IMR-90 (cell line): ENCODE data around the gene UBP1. TPM values are rescaled to one million over a fixed set of nuclear protein-coding genes. Genes with fewer than 3 reads are reported as not detected.
A peak's percentile ranks its signal among the peaks of the same experiment; 100 is the strongest.

ENCODE experiments used
- ATAC-seq: fragments of 200-7000 bp; cut with Tn5 transposase; 2 replicates; pipeline ENCODE4 v1.9.1; 2020; ENCODE audit warnings: low read depth, mild to moderate bottlenecking, moderate library complexity
- BruUV-seq: library from RNA; stranded (reverse); fragments of 400-500 nt; replicated peaks from 2 replicates; lab custom pipeline; 2021; lab: Mats Ljungman, UMichigan
- CTCF ChIA-PET: fragments of 300-600 bp; formaldehyde crosslinking; extraction: SDS; loops from one replicate; lab custom pipeline; 2021; ENCODE audit warnings: antibody characterized with exemption; lab: Yijun Ruan, JAX
- POLR2A ChIA-PET: fragments of 300-600 bp; sonication (Branson Sonifier 250); formaldehyde crosslinking; loops from one replicate; lab custom pipeline; 2022; ENCODE audit warnings: antibody characterized with exemption; ENCODE audit not compliant: unreplicated experiment; lab: Charles Lee
- DNase-seq: peaks from one replicate; pipeline ENCODE4 v3.0.0; 2013
- H2AFZ ChIP-seq: replicated peaks from 2 replicates; pipeline ENCODE3; 2013; ENCODE audit warnings: low read length, mild to moderate bottlenecking; ENCODE audit not compliant: poor library complexity
- H2AK5ac ChIP-seq: 2 replicates; pipeline ENCODE4 v1.6.1; 2013; ENCODE audit warnings: low read depth, low read length, inconsistent platforms
- H2AK9ac ChIP-seq: replicated peaks from 2 replicates; pipeline ENCODE3; 2013; ENCODE audit warnings: mild to moderate bottlenecking, low read depth, low read length, moderate library complexity; ENCODE audit not compliant: poor library complexity
- H2BK120ac ChIP-seq: 2 replicates; pipeline ENCODE4 v1.6.1; 2013; ENCODE audit warnings: low read depth, low read length, inconsistent platforms
- H2BK15ac ChIP-seq: 3 replicates; pipeline ENCODE4 v1.6.1; 2013; ENCODE audit warnings: low read depth, low read length, inconsistent platforms
- H2BK20ac ChIP-seq: 2 replicates; pipeline ENCODE4 v1.6.1; 2013; ENCODE audit warnings: low read depth, mild to moderate bottlenecking, inconsistent platforms, low read length, moderate library complexity
- H2BK5ac ChIP-seq: 2 replicates; pipeline ENCODE4 v1.6.1; 2013; ENCODE audit warnings: mild to moderate bottlenecking, low read depth, low read length, inconsistent platforms; ENCODE audit not compliant: poor library complexity, severe bottlenecking
- H3K14ac ChIP-seq: replicated peaks from 2 replicates; pipeline ENCODE4 v1.6.1; 2013; ENCODE audit warnings: low read depth, low read length, inconsistent platforms
- H3K18ac ChIP-seq: 2 replicates; pipeline ENCODE4 v1.6.1; 2013; ENCODE audit warnings: low read depth, low read length, control low read depth
- H3K23ac ChIP-seq: 2 replicates; pipeline ENCODE4 v1.6.1; 2013; ENCODE audit warnings: low read depth, low read length, inconsistent platforms
- H3K27ac ChIP-seq: 2 replicates; pipeline ENCODE4 v1.5.1; 2013; ENCODE audit warnings: mild to moderate bottlenecking, control low read depth, low read length; ENCODE audit not compliant: insufficient read depth
- H3K27me3 ChIP-seq: 2 replicates; pipeline ENCODE4 v1.6.1; 2013; ENCODE audit warnings: low read length; ENCODE audit not compliant: control insufficient read depth, insufficient read depth
- H3K36me3 ChIP-seq: 2 replicates; pipeline ENCODE4 v1.6.1; 2013; ENCODE audit warnings: low read length, mixed read lengths; ENCODE audit not compliant: control insufficient read depth, insufficient read depth
- H3K4ac ChIP-seq: 2 replicates; pipeline ENCODE4 v1.6.1; 2013; ENCODE audit warnings: low read depth, low read length, inconsistent platforms
- H3K4me1 ChIP-seq: 2 replicates; pipeline ENCODE4 v1.6.1; 2013; ENCODE audit warnings: low read length, mixed read lengths; ENCODE audit not compliant: control insufficient read depth, insufficient read depth
- H3K4me2 ChIP-seq: 2 replicates; pipeline ENCODE4 v1.6.1; 2013; ENCODE audit warnings: low read depth, mild to moderate bottlenecking, control low read depth, low read length, moderate library complexity
- H3K4me3 ChIP-seq: 2 replicates; pipeline ENCODE4 v1.5.1; 2013; ENCODE audit warnings: low read depth, mild to moderate bottlenecking, control low read depth, low read length, moderate library complexity; ENCODE audit not compliant: insufficient read depth
- H3K56ac ChIP-seq: 2 replicates; pipeline ENCODE4 v1.6.1; 2013; ENCODE audit warnings: low read length, inconsistent platforms; ENCODE audit not compliant: insufficient read depth; ENCODE audit errors: extremely low read depth
- H3K79me1 ChIP-seq, 2 experiments: 2 replicates each; pipeline ENCODE4 v1.6.1; 2013; ENCODE audit warnings: low read length in 2 of 2, inconsistent platforms in 1 of 2, low read depth in 1 of 2
- H3K9ac ChIP-seq: 2 replicates; pipeline ENCODE4 v1.6.1; 2013; ENCODE audit warnings: low read depth, low read length, control low read depth
- H3K9me1 ChIP-seq: 2 replicates; pipeline ENCODE4 v1.6.1; 2013; ENCODE audit warnings: low read length, inconsistent platforms; ENCODE audit not compliant: insufficient read depth
- H3K9me3 ChIP-seq: 2 replicates; pipeline ENCODE4 v1.6.1; 2013; ENCODE audit warnings: low read length; ENCODE audit not compliant: control insufficient read depth, insufficient read depth
- H4K20me1 ChIP-seq: 2 replicates; pipeline ENCODE4 v1.6.1; 2013; ENCODE audit warnings: low read length, inconsistent platforms; ENCODE audit not compliant: insufficient read depth
- H4K5ac ChIP-seq: 2 replicates; pipeline ENCODE4 v1.6.1; 2013; ENCODE audit warnings: mild to moderate bottlenecking, low read depth, low read length, control low read depth
- H4K8ac ChIP-seq, 2 experiments: 2 replicates each; pipeline ENCODE4 v1.6.1; 2013; ENCODE audit warnings: low read depth in 2 of 2, low read length in 2 of 2, control low read depth in 1 of 2, inconsistent platforms in 1 of 2
- H4K91ac ChIP-seq: 2 replicates; pipeline ENCODE4 v1.6.1; 2013; ENCODE audit warnings: low read depth, low read length, inconsistent platforms; ENCODE audit not compliant: insufficient read depth
- FOS ChIP-seq: fragments of 150-350 bp; IDR thresholded peaks from 2 replicates; pipeline ENCODE4 v1.6.1; 2016; ENCODE audit warnings: low read depth, low read length
- MAFK ChIP-seq: IDR thresholded peaks from 2 replicates; pipeline ENCODE4 v1.6.1; 2012; ENCODE audit warnings: low read depth, low read length, improper control_type of control experiment
- POLR2A ChIP-seq: IDR thresholded peaks from 2 replicates; pipeline ENCODE4 v1.6.1; 2012; ENCODE audit warnings: mild to moderate bottlenecking, low read depth, low read length
- RFX5 ChIP-seq: IDR thresholded peaks from 2 replicates; pipeline ENCODE4 v1.8.0; 2012; ENCODE audit warnings: low read depth, mild to moderate bottlenecking, low read length, moderate library complexity
- SMC3 ChIP-seq: fragments of 150-350 bp; IDR thresholded peaks from 2 replicates; pipeline ENCODE4 v1.6.1; 2016; ENCODE audit warnings: low read depth, mild to moderate bottlenecking, antibody characterized with exemption, low read length, moderate library complexity
- WGBS, 2 experiments: methylation state at CpG; one replicate each; pipeline versions ENCODE4 v1.1.5 to v1.1.7; 2013; ENCODE audit warnings: missing lambda C conversion rate in 2 of 2; ENCODE audit not compliant: insufficient read length in 1 of 2; ENCODE audit errors: extremely low coverage in 2 of 2; 5-methylcytosine and 5-hydroxymethylcytosine counted together
- dilution Hi-C: fragments of 300-500 bp; cut with HindIII; formaldehyde crosslinking; loops from one replicate; pipeline ENCODE4 v1.14.3; 2018; ENCODE audit warnings: low sequenced_read_pairs; ENCODE audit not compliant: unreplicated experiment
- in situ Hi-C: fragments of 300-500 bp; cut with MboI; formaldehyde crosslinking; loops from 3 replicates; pipeline ENCODE4 v1.14.3; 2019; ENCODE audit warnings: low sequenced_read_pairs, inconsistent platforms, mixed read lengths
- intact Hi-C: fragments of 100-400 bp; cut with micrococcal nuclease; formaldehyde crosslinking; loops from 2 replicates; pipeline ENCODE4 v1.10.0; 2022
- polyA plus RNA-seq, 3 experiments: library from polyadenylated mRNA; depleted of rRNA; stranded (reverse); fragments of >200 nt; gene quantifications; 2 replicates each; pipeline ENCODE4 v1.2.3, GENCODE V29; 2012; ENCODE audit warnings: low replicate concordance in 1 of 3
- total RNA-seq: library from RNA; depleted of rRNA; stranded (reverse); fragments of >200 nt; gene quantifications from 2 replicates; pipeline ENCODE4 v1.2.3, GENCODE V29; 2012

Gene UBP1
- total and polyA plus RNA-seq, 2 of the 4 experiments (the other 2 are of a cell fraction): 56.3 to 73.8 TPM

DNA sequence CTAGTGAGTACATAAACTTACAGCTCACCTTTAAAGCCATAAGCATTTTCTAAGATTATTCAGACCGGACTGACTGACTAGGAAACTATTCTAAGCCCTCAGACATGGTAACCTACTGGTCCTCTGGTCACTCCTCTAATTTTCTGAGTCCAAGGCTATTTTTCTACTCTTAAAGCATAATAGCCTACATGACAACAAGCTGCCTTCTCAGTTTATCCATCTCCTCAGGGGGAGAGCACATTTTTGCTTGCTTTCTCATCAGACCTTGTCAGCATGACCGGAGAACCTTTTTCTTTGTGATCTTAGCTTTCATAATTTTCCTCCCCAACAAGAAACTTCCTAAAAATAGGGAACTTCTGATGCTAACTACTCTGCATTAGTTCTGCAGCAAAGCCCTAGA is 38.4 kb downstream of the UBP1 start:
- Histone ChIP-seq H3K27me3 (no peaks in the 10 kb centered on the region), H3K23ac (no peak overlapping the region; the same call in 1 of the 2 replicates), H3K14ac (no peak overlapping the region), H4K8ac (no peak overlapping the region), H3K9ac (no peak overlapping the region), H2AK9ac (no peak overlapping the region), H3K56ac (no peak overlapping the region), H2AFZ (no peak overlapping the region), H3K4me2 (no peak overlapping the region), H3K4me3 (no peak overlapping the region), H4K5ac (no peak overlapping the region), H3K4me1 (peaks cover 6% of the 10 kb centered on the region), H2BK15ac (no peak overlapping the region), H3K4ac (no peak overlapping the region), H3K18ac (no peak overlapping the region), H2BK5ac (peak overlapping the region; percentile 71), H3K27ac (no peak overlapping the region), H3K9me3 (no peaks in the 10 kb centered on the region), H4K20me1 (peaks cover 3% of the 10 kb centered on the region), H3K9me1 (peaks cover 9% of the 10 kb centered on the region), H2BK20ac (no peak overlapping the region), H3K36me3 (peaks cover 46% of the 10 kb centered on the region), H4K91ac (no peak overlapping the region), H2BK120ac (no peak overlapping the region), H3K79me1 (peaks cover 27 to 52% of the 10 kb centered on the region in 2 experiments), H2AK5ac (no peak overlapping the region)
- dilution Hi-C loops (no loop called here), in situ Hi-C loops (no loop called here), intact Hi-C loops (loop anchor here (1.0 to 10.0 kb wide), 3 partner anchors 10 to 383 kb away; partner anchors contain the start of gene CLASP2)
- peak; percentile 10; the same call in 1 of the 2 replicates for TF ChIP-seq MAFK
- no peak for TF ChIP-seq RFX5
- no peak for TF ChIP-seq FOS
- no peak for TF ChIP-seq POLR2A
- TF ChIP-seq SMC3: no peak
- CTCF ChIA-PET: interaction anchor here (0.9 kb wide), 1 partner anchor 29 kb away, joined by 4 read pairs; no protein-coding TSS in a partner anchor
- peak; percentile 70 for DNase-seq
- no TSS peak for BruUV-seq
- POLR2A ChIA-PET: no interaction called here
- ATAC-seq: peak; percentile 78
- 80% methylated on average over 1 of the region's 2 CpGs; no CpG with 5 or more reads in 1 of the 2 experiments for WGBS, 2 experiments
